Heart left ventricle (tissue), 13 donors: ENCODE measurements around the gene HTT-AS.

Source experiments
- CTCF ChIP-seq, 12 donors: fragments of 200-600 bp; sonication (generic) in 4 of 12; IDR thresholded peaks; one replicate each; pipeline versions ENCODE4 v1.5.0 to v1.8.0; 2018 to 2022; ENCODE audit warnings: antibody characterized with exemption in 12 of 12, mild to moderate bottlenecking in 5 of 12
- POLR2A ChIP-seq, 2 donors: fragments of 450-650 bp; IDR thresholded peaks; one replicate each; pipeline ENCODE4 v1.6.1; 2017; ENCODE audit warnings: antibody characterized with exemption in 2 of 2, mild to moderate bottlenecking in 2 of 2, moderate library complexity in 2 of 2
- donor health status: ischemic (EF 13 %, LVEDD 7.1; RV severe dilation, severe dysfunction).
- donor health status: DM: no; HTN: yes; CAD: no.
- donor health status: DM: no; HTN: no; CAD: no.
- donor health status: ischemic (EF 25% LVEDD 6.9; RV normal size, moderate dysfunction).
- donor health status: ischemic (EF 25% LVEDD 5.7; RV mildly dilated, moderate dysfunction).
- donor health status: ischemic (EF 35%, LVEDD 5.7; RV mildly dilated, moderate dysfunction).
- donor health status: nonischemic (EF 11% LVEDD 7.7; RV severe dilation, severe dysfunction).
- donor health status: DM: yes; HTN: yes; CAD: no.
- donor health status: PGD.
- donor health status: ischemic (EF 29% LVEDD 5.4; RV normal size, mild dysfunction).
- donor health status: nonischemic (EF 23%, LVEDD 6.1; RV moderate dilation, normal function).

GRCh38 chr4:3016961-3017360, 57.4 kb downstream of the HTT-AS start:
- TF ChIP-seq CTCF (IDR thresholded peaks at IDR 0.05) (no peak), POLR2A (IDR thresholded peaks at IDR 0.05) (no peak)
